GM21717 (cell line): ENCODE measurements around the gene SLC2A4RG.

Source experiments
- ATAC-seq: cut with Tn5 transposase; IDR thresholded peaks from one replicate; pipeline ENCODE4 v1.9.1; 2021; ENCODE audit warnings: mild to moderate bottlenecking, moderate library complexity; ENCODE audit not compliant: unreplicated experiment

SLC2A4RG gene

DNA sequence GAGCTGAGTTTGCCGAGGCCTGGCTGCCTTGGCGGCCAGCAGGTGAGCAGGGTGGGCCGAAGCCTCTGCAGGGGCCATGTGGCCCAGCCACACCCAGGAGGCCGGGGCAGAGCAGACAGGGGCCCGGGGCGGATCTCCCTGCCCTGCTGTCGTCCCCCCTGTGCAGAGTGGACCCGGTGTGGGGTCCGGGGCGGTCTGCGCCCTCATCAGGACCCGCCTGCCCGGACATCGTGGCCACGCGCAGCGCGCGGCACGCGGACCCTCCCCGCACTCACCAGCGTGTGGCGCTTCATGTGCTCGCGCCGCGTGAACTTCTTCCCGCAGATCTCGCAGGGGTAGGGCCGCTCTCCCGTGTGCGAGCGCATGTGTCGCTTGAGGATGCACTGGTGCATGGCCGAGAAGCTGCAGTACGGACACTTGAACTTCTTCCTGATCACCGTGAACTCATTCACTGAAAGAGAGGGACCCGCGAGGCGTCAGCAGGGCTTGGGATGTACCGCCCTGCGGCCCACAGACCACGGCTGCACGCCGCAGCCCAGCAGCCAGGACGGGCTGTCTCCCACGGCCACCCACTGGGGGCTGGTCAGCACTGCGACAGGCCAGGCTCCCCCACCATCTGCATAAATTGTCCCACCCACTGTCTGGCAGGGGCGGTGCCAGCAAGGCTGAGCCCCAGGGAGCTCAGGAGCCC, 13.0 kb downstream of the SLC2A4RG start:
- ATAC-seq = no peak

DNA sequence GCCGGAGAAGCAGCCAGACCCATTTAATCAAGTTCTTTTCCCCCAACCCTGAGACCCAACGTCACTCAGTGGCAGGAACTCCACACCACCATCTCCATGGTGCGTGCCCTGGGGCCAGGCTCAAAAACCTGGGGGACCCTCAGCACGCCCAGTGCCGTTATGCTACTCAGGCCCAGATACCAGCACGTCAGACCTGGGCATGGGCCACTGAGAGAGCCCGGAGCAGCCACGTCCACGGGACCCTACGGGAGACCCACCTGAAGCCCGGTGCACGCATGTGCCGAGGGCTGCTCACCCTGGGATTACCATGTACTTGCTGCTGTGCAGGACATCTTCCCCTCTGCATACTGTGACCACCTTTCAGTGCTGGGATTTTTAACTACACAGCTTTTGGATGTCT, 13.8 kb downstream of the SLC2A4RG start:
- ATAC-seq = no peak

DNA sequence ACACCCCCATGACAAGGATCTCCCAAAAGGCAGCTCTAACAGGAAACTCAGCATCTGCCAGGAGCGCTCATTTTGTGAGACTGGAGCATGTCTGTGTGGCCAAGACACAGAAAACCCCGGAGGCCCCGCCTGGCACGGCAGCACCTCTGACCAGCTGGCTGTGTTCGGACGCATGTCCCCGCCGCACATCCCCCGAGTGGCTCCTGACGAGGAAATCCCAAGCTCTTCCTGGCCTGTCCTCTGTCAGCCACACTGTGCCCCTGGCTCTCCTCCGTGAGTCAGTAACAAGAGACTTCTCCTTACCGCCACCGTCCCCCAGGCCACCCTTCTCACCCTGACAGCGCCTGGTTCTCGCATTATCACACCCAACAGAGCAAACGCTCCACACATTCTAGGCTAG, 14.4 kb downstream of the SLC2A4RG start:
- no peak for ATAC-seq

DNA sequence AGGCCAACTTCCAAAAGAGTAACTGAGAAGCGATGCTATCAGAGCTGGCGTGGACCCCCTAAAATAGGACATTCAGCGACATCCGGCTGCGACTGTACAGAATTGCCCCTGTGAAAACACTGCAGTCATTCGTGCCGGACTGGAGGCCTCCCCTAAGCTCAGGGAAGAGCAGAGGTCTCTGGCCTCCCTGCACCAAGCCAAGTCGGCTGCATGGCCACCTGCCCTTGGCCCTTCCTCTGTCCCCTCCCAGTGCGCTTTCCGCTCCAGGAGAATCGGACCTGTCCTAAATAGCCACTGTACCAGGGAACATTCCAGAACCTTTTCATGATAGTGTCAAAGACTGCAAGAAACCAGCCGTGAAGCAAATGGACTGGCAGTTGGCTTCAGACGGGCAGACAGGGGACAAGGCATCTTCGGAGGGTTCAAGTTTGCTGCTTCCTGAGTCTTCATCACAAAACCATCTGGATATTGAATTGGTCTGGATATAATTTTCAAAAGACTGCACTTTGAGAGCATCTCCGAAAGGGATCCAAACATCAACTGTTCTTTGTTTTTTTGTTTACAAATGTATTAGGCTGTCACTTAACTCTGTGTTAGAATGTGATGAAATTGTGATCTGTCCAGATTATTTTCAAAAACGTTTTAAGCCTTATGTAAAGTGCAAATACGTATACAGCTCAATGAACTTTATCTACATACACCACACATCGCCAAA, 16.5 kb downstream of the SLC2A4RG start:
- no peak for ATAC-seq

DNA sequence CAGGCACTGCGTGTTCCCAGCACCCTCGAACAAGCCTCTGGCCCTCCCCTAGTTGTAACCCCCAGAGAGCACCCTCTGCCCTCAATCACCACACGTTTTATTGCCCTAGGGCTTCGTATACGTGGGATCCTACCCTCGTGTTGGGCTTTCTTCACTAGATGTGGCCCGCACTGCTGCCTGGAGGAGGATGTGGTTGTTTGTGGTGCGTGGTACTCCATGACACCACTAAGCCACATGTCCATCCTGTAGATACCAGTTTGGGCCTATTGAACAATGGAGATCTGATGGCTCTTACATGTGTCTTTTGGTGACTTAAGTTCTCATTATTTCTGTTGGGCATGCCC, 17.0 kb downstream of the SLC2A4RG start:
- ATAC-seq = no peak

DNA sequence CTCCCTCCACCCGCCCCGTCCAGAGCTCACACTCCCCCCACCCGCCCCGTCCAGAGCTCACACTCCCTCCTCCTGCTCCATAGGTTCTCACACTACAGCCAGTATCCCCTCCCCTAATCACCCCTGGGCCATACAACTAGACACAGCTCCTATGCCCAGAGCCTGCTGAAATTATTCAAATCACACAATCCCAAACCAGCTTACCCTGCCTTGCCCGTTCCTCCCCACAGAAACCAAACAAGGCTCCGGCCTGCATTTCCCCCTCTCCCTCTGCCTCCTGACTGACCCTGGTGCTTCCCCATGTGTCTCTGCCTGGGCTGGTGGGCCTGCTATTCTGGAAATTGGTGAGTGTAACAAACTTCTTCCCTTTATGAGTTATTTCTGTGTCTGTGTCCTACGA, 18.6 kb downstream of the SLC2A4RG start:
- no peak for ATAC-seq

DNA sequence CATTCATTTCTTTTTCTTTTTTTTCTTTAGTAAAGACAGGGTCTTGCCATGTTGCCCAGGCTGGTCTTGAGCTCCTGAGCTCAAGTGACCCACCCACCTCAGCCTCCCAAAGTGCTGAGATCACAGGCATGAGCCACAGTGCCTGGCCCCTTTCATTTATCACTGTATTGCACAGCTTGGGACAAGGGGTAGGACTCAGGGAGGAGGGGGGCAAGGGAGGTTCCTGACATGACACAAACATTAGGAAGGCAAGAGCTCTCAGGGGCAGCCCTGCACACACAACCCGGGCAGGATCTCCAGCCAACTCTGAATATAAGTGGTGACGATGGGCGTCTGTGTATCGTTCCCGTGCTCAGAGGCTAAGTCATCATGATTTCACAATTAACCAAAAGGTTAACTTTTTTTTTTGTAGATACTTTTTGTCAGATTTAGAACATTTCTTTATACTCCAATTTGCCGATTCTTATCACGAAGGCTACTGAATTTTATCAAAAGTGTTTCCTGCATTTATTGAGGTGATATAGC, 19.9 kb downstream of the SLC2A4RG start:
- no peak for ATAC-seq

DNA sequence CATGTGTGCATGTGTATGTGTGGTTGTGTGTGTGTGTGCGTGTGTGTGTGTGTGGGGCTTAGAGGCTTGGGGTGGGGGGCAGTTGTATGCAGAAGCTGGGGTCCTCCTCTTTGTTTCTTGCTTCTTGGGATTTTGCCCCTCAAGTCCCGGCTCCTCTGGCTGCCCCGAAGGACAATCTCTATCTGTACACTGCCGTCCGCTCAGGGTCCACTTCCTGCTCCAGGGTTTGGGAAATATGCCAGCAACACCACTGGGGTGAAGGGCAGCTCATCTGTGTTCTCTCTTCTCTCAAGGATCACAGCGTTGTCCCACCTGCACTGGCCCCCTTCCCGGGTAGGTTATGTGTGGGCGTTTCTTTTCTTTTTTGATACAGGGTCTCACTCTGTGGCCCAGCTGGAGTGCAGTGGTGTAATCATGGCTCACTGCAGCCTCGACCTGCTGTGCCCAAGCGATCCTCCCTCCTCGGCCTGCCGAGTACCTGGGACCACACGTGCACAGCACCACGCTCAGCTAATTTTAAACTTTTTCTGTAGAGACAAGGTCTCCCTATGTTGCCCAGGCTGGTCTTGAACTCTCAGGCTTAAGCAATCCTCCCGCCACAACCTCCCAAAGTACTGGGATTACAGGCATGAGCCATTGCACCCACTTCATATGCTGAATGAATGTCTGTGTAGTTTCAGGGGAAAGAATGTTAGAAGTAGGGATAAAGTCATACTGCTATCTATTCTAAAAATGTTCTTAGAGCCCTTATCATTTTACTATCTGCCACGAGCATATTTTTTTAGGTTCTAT, 25.7 kb downstream of the SLC2A4RG start:
- ATAC-seq = no peak

DNA sequence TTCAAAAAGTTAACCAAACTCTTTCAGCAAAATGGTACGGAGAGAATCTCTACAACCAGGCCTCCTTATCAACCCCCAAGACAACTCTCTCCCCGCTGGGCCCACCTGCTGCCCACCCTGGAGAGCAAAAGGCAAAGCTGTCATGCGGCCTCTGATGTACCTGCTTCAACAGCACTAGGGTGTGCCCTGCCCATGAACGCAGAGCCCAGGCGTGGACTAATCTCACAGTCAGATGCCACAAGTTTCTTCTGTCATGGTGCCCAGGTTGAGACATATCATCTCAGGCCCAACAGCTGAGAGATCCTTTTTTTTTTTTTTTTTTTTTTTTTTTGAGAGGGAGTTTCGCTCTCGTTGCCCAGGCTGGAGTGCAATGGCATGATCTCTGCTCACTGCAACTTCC, 26.3 kb downstream of the SLC2A4RG start:
- ATAC-seq = no peak

DNA sequence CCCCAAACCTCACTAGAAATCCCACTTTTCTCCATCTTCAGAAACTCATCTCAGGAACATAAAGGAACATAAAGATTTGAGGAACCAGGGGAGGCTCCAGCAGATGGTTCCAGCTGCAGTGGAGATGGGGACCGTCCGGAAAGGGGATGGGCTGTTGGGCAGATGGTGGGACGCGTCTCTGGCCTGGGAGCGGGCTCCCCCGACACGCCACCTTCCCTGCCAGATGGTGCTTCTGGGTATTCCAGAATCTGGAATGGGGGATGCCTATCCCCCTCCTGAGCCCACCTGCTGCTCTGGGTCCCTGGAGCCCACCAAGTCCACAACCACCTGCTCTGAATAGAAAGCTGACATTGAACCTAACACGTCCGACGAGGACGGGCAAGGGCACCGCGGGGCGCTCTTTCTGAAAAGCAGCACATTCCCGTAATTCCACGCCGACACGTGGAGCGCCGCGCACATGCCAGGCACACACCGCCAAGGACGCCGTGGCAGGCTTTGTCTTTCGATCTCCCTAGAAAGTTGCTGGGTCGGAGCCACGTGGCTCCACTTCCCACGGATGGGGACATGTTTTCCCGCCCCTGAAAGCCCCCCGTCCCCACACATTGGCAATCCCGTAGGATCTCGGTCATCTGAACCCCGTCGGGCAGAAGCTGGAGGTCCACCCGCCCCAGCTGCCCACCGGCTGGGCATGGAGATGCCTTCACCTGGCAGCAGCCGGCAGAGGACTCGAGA, 27.3 kb downstream of the SLC2A4RG start:
- no peak for ATAC-seq

DNA sequence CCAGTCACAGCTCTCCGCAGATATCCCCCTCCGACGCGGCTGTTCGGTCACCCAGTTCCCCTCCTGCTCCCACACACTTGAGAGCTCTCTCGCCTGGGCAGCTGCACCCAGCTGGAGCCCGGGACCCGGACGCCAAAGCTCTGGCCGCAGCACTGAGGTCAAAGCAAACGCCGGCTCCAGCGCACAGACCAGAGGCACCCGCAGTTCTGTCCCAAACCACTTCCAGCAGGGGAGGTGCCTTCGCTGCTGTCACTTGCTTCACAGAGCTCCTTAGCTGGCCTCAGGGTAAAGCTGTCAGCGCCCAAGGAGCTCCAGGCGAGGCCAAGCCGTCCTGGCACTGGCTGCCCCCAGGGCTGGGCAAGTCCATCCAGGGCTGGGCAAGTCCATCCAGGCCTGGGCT, 27.9 kb downstream of the SLC2A4RG start:
- ATAC-seq = no peak

DNA sequence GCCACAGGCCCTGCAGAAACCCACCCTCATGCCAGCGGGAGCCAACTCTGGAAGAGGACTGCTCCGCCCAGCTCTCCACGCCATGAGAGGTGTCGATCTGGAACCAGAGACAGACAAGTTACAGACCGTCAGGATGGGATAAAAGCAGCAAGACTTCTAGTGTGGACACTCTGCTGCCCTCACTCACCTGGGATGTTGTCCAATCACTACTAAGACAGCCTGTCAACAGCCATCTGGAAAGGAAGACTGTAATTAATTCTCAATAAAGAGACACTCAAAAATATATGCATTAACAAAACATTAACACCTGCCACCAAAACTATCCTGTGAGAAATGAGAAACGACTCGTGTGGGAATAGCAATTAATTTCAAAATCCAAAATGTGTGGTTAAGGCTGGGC, 28.3 kb downstream of the SLC2A4RG start:
- no peak for ATAC-seq

DNA sequence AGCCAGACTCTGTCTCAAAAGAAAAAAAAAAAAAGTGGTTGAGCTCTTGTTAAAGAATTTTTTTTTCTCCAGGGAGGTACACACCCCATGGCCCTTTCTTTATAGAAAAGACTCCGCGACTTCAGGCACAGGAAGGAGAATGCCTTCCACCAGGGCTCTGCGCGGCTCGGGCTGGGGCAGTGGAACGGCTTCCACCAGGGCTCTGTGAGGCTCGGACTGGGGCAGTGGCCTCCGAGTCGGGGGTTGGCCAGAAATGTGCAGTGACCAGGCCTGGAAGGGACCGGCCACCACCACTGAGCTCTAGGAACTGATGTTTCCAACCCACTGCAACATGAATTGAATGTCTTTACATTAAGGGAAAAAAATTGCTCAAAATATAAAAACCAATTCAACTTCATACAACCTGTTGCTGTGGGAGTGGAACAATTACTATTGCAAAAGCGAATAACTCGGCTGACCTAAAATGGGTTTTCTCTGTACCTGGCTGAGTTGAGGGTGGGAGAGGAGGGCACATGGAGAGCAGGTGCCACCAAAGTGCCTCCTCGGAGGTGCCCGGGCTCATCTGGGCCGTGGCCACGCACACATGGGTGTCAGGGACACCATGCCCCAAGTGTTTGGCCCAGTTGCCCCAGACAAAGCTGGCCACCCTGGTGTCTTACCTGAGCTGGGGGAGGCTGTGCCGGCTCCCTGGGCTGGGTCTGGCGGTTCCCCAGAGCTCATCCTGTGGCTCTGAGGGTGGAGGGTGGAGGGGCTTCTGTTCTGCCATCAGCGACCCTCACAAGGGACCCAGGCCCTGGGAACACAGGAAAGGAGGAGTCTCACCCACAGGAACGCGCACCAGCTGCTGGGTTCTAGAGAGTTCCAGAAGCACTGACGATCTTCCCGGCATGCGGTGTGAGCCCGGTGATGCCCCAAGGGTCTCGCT, 29.3 kb downstream of the SLC2A4RG start:
- no peak for ATAC-seq

DNA sequence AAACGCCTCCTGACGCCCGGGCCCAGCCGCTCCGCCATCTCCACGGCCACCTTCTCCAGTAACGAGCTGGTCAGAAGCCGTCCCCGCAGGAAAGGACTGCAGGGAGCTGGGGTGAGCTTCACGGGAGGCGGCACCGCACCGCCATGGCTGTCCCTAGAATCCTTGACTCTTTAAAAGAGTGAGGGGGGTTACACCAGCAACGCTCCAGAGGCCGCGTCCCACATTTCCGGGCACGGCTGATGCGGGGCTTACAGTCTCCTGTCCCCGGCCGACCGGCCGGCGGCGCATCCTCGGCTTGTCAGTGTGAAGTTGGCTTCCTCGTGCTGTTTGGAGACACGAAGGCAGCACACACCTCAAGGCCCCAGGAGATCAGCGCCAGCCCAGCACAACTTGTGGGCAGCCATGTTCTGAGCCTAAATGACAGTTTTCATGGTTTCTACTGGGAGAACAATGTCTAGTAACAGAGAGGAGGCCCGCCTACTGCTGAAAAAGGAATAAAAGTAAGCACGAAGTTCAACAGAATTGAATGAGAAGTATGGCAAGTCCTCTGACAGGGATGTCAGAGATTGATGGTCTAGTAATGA, 30.4 kb downstream of the SLC2A4RG start:
- no peak for ATAC-seq

DNA sequence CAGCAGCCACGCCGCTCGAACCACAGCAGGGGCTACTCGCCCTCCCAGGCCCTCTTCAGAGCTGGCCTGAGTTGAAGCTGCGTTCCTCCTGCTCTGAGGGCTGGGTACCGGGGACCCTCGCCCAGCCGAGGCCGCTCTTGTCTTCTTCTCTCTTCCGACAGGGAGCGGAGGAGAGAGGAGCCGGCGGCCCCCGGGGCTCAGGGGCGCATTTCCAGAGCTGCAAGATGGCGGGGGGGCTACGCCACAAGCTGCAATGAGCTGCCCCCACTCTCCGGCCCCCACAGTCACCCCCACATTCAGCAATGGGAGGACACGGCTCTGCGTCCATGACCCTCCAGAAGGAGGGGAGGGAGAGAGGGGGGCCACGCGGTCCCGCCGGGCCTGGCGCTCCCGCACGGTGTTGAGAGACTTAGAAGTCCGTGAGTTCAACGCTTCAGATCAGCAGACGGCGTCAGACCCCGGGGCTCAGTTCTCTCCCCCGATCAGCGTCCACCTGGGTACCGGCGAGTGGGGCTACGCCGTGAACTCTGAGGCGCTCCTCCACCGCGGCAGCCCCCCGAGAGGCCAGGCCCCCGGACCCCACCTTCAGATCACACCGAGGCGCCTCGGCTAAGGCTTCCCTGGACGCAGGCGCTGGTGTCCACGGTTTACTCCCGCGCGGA, 31.6 kb downstream of the SLC2A4RG start:
- no peak for ATAC-seq

DNA sequence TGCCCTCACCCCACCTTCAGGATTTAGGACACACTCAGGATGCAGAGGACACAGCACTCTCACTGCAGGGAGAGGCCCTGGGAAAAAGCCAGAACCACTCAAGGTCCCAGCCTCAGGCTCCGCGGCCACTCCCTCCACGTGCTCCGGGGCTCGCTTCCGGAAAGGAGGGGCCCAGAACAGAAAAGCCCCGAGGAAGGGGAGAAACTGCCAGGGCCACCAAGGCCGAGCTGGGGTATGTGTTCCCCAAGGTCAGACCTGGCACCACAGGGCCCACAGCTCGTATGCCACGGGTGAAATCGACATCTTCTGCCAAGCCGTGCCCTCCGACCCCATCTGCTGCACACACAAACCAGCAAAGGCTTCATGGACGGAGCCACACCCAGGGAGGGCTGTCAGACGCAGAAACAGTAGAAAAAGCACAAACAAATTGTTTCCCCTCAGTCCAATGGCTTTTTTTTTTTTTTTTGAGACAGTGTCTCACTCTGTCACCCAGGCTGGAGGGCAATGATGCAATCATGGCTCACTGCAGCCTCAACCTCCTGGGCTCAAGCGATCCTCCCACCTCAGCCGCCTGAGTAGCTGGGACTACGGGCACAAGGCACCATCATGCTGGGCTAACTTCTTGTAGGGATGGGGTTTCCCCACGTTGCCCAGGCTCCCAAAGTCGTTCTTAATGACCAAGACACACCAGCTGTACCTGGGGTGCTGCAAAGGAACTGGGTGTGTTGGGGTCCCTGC, 33.4 kb downstream of the SLC2A4RG start:
- ATAC-seq = no peak

DNA sequence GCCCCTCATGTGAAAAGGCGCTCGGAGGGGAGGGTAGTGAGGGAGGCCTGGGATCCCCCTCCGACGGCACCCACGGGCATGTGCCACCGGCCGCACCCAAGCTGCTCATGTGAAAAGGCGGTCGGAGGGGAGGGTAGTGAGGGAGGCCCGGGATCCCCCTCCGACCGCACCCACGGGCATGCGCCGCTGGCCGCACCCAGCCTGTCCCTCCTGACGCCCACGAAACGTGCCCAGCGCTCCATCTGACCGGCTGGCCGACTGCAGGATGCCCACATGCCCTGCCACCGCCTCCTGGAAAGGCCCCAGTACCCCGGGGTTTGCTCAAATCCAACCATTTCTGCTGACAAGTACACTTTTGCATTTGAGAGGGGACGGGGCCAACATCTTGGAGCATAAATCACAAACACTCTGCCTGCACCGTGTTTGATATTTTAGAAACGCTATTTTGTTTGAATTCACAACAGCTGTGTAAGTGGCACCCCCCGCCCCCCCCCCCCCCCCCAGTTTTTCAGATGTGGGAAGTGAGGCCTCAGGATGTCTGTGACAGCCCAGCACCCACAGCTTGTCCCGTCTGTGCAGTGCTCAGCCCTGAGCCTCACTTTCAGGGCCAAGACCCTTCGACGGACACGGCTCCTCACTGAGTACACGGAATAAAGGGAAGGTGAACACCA, 34.1 kb downstream of the SLC2A4RG start:
- no peak for ATAC-seq

DNA sequence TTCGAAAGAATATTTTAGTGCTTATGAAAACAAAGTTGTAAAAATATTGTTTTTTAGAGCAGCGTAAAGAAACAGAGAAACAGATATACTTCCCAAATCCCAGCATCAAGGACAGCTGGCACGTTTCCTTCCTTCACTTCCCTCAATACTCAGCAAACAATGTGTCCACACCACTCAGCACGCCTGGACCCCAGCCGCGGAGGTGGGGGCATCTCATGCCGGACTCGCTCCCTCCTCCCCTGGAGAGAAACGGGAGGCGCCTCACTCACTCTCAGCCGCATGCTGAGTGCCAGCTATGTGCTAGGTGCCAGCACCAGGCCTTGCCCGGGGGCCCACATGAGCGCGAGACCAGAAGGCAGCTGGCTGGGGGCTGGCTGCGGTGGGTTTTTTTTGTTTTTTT, 34.7 kb downstream of the SLC2A4RG start:
- no peak for ATAC-seq
